ENCODE data around the gene PLBD2.

- TF ChIP-seq CTCF (IDR thresholded peaks at IDR 0.05; ENCODE audit: insufficient read depth, low read depth, low read length) (no peak), EZH2 (IDR thresholded peaks at IDR 0.05; ENCODE audit: insufficient read depth, low read length) (no peak)
These were observed 35.4 kb downstream of the PLBD2 start for GRCh38 chr12:113393749-113394148.

Data from astrocyte (in vitro differentiated cells and primary cell).